AG10803 (cell line): ENCODE results near the gene GIGYF1.
A peak's percentile ranks its signal among the peaks of the same experiment; 100 is the strongest.

ENCODE experiments used
- DNase-seq: peaks from one replicate; pipeline ENCODE4 v3.0.0; 2010; ENCODE audit warnings: low read depth
- H3K4me3 ChIP-seq: 2 replicates; pipeline ENCODE4 v1.5.1; 2011; ENCODE audit warnings: mild to moderate bottlenecking, low read length, control low read depth
- CTCF ChIP-seq: conservative IDR thresholded peaks from 2 replicates; pipeline ENCODE4 v1.5.1; 2011; ENCODE audit warnings: mild to moderate bottlenecking, low read length, control low read depth, inconsistent platforms

GIGYF1 gene

GRCh38 chr7:100694098-100694745, at the start of gene GIGYF1:
GIGYF1 (minus strand) TSS chr7:100694250; CDS start chr7:100688238, 6,012 bp downstream.
- peak; percentile 58 for DNase-seq
- TF ChIP-seq CTCF = no peak
- peak within 1 kb of the TSS; percentile 79 for H3K4me3 ChIP-seq

- H3K4me3 ChIP-seq = no peak overlapping the region
- TF ChIP-seq CTCF = no peak
- no peak for DNase-seq
Observed at GRCh38 chr7:100739934-100740333, 45.9 kb upstream of the GIGYF1 start.

GRCh38 chr7:100736671-100737070, 42.6 kb upstream of the GIGYF1 start:
- TF ChIP-seq CTCF = no peak
- H3K4me3 ChIP-seq = no peak overlapping the region
- DNase-seq = no peak

- no peak for TF ChIP-seq CTCF
- no peak for DNase-seq
- no peak overlapping the region for H3K4me3 ChIP-seq
Observed at GRCh38 chr7:100735730-100736129, 41.7 kb upstream of the GIGYF1 start.

- no peak overlapping the region for H3K4me3 ChIP-seq
- TF ChIP-seq CTCF = no peak
- no peak for DNase-seq
Observed at GRCh38 chr7:100731937-100732636, 38.0 kb upstream of the GIGYF1 start.

- H3K4me3 ChIP-seq = no peak overlapping the region
- TF ChIP-seq CTCF = no peak
- DNase-seq = no peak
Observed at GRCh38 chr7:100730136-100730800, 36.2 kb upstream of the GIGYF1 start.

GRCh38 chr7:100728196-100728595, 34.1 kb upstream of the GIGYF1 start:
- no peak for TF ChIP-seq CTCF
- DNase-seq = no peak

More at GRCh38 chr7:100728196-100728595, 34.1 kb upstream of the GIGYF1 start:
- H3K4me3 ChIP-seq = no peak overlapping the region
